Activated CD4-positive, alpha-beta T cell treated with anti-CD3 and anti-CD28 coated beads, Interleukin-2, amount 50 U/mL, for 16 hours (primary cell): Measurements from ENCODE around the gene INO80.

Experiments used
- DNase-seq: peaks from one replicate; pipeline ENCODE4 v3.0.0-alpha.2; 2020

INO80 gene

DNA sequence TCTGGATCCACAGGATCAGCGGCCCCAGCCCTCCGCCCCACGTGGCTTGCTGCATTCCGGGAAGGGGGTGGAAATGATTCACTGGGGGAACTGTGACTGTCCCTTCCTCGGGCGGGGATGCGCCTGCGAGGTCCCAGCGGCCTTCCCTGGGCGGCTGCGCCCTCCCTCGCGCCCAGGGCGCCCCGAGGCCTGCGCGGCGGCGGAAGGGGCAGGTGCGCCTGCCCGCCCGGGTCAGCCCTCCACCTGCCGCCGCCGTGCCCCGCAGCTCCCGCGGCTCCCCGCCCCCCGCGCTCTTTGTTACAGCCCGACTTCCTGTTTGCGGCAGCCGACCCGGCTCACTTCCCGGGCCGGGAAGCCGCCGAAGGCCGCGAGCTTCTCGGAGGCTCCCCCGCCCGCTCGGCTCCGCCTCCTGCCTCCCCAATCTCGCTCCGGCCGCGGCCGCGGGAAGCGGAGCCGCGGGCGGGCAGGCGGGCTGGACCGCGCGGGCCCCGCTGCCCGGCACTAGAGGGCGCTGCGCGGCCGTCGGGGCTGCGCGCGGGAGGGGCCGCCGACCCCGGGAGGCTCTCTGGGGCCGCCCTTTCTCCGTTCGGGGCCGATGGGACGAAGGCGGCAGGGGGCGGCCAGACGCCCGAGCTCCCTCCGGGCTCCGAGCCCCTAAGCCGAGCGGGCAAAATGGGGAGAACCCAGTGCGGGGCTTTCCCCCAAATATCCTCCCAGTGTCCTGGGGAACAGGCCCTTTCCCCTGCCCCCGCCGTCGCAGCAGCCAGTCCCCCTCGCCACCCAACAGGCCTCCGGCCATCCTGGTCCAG is 174.3 kb downstream of the INO80 start:
- DNase-seq: peak; percentile 73

DNA sequence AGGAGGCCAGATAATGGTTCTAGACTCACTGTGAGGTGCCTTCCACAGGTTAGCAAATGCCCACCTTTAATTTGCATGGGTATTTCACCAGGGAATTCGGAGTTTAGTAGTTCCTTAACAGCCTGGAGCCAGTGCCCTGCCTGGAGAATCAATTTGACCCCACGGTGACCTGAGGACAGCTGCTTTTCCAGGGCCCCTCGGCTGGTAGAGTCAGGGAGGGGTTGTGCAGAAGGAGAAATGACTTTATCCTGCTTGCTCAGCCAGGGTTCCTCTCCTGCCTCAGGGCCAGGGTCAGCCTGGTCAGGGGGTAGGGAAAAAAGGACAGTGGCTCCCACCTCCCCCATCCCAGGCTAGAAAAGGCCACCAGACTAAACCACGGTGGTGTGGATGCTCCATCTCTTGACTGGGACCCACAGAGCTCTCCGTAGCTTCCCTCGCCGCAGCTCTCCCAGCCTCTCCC is 175.0 kb downstream of the INO80 start:
- DNase-seq: no peak

GRCh38 chr15:40940296-40940801 is 175.7 kb downstream of the INO80 start:
- no peak for DNase-seq

- DNase-seq: no peak
Observed at GRCh38 chr15:40938536-40938870, 177.6 kb downstream of the INO80 start.

- no peak for DNase-seq
Observed at GRCh38 chr15:40937762-40938535, 178.1 kb downstream of the INO80 start.

DNA sequence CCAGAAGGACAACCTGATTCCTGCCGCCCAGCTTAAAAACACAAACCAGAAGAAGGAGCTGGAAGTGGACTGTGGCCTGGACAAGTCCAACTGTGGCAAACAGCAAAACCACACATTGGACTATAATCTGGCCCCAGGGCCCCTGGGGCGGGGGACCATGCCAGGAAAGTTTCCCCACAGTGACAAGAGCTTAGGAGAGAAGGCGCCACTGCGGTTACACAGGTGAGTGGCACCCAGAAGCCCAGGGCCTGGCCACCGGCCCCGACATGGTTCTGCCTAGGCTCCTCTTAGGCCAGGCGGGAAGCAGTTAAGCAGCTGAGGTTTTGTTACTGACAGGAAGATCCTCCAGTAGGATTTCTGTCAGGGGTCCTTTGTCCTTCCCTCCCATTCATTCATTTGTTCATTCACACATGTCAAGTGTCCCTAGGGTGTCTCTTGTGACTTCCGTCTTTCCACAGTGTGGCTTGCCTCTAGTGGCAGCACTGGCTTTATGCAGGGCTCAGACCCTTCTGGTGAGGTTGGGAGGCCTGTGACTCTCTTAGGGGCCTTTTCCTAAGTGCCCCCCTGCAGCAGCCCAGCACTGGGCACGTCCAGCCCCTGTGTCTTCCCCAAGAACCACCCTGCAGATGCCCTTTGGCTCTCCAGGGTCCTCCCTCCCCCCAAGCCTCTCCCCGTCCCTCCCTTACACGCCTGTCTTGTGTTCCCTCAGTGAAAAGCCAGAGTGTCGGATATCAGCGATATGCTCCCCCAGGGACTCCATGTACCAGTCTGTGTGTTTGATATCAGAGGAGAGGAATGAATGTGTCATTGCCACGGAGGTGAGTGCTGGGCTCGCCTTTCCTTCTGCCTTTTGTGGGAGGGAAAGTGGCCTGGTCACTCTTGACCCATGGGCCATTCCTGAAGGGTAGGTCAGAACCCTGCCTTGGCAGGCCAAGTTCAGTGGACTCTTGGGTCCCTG is 179.1 kb downstream of the INO80 start:
- DNase-seq: no peak

GRCh38 chr15:40936234-40936708 is 179.8 kb downstream of the INO80 start:
- no peak for DNase-seq

DNA sequence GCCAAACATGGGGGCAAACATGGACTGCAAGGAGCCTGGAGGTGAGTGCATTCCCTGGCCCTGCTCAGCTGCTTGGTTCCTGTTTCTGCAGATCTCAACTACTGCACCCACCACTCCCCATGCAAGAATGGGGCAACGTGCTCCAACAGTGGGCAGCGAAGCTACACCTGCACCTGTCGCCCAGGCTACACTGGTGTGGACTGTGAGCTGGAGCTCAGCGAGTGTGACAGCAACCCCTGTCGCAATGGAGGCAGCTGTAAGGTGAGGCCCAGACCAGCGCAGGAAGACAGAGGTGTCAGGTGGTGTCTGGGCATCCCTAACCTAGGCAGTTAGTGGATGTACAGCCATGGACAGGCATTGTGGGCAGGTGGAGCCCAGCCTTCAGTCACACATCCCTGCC is 181.6 kb downstream of the INO80 start:
- no peak for DNase-seq

DNA sequence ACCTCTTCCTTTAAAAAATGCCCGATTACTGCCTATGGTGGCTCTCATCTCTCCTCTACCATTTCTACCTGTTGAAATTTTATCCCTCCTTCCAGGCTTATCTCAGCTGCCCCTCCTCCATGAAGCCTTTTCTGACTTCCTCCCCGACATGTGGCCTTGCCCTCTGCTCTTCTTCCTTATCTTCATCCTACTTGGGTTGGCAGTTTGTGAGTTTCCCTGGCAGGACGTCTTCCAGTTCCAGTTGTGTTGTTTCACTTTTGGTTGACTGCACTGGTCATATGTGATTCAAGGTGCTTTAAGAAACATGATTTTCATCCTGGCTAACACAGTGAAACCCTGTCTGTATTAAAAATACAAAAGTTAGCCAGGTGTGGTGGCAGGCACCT is 182.6 kb downstream of the INO80 start:
- no peak for DNase-seq

DNA sequence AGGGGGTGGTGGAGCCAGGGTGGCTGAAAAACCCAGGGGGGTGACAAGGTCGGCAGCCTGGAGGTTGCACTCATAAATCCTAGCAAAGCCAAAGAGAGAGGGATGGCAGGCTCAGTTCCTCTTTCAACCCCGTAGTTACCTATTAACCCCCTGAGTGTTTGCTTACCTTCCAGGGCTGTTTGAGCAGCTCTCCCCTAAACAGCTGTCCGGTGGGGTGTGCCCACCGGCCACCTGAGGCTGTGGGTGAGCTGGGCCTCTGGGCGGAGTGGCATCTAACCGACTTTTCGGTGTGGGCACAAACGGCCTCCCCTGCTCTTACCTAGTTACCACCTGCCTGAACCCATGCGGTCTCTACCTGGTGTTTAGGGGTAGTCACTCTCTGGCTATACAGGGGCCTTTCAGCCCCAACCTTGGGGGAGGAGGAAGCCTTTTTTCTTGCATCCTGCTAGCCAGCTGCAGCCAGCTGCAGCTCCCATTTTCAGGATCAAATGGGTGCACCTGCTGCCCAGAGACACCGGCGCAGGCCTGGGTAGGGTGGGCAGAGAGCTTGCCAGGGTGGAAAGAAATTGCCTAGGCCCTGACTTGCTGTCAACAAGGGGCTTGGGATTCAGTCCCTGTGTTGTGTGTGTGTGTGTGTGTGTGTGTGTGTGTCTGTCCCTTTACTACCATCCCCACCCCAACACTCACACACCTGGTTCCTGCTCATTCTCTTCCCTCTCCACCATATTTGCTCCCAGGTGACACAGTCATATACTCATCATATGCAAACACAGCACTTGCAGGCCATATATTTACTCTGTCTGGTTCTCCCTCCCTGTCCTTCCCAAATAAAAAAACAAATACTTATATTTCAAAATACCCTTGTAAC is 183.2 kb downstream of the INO80 start:
- DNase-seq: no peak

GRCh38 chr15:40932156-40932555 is 183.9 kb downstream of the INO80 start:
- DNase-seq: no peak

- no peak for DNase-seq
Observed at GRCh38 chr15:40931300-40932142, 184.6 kb downstream of the INO80 start.

GRCh38 chr15:40930430-40931299 is 185.4 kb downstream of the INO80 start:
- peak; percentile 67 for DNase-seq

- no peak for DNase-seq
Observed at GRCh38 chr15:40929660-40930429, 186.2 kb downstream of the INO80 start.
